C1 segment of cervical spinal cord (tissue), 14 donors: ENCODE measurements around the gene NT5DC2.

Experiments
- DNase-seq, 14 donors: peaks; one replicate each; lab custom pipeline; 2025; lab: John Stamatoyannopoulos, UW

Gene NT5DC2

GRCh38 chr3:52490035-52490938, 43.4 kb downstream of the NT5DC2 start:
- DNase-seq: peak in 1 of 14 donors; percentile 17

GRCh38 chr3:52489453-52489852, 44.2 kb downstream of the NT5DC2 start:
- DNase-seq: no peak

GRCh38 chr3:52488746-52489145, 44.9 kb downstream of the NT5DC2 start:
- DNase-seq: no peak

- no peak for DNase-seq
Measured at GRCh38 chr3:52487788-52488691, 45.6 kb downstream of the NT5DC2 start.

- peak in 1 of 14 donors; percentile 33 for DNase-seq
Measured at GRCh38 chr3:52487050-52487787, 46.4 kb downstream of the NT5DC2 start.

GRCh38 chr3:52484680-52485461, 48.8 kb downstream of the NT5DC2 start:
- DNase-seq: no peak

GRCh38 chr3:52483577-52484381, 49.9 kb downstream of the NT5DC2 start:
- no peak for DNase-seq

- DNase-seq: no peak
Measured at GRCh38 chr3:52483081-52483480, 50.6 kb downstream of the NT5DC2 start.

- no peak for DNase-seq
Measured at GRCh38 chr3:52481819-52482521, 51.7 kb downstream of the NT5DC2 start.

- DNase-seq: peak in 1 of 14 donors; percentile 58
Measured at GRCh38 chr3:52480768-52481715, 52.6 kb downstream of the NT5DC2 start.

GRCh38 chr3:52479877-52480575, 53.6 kb downstream of the NT5DC2 start:
- no peak for DNase-seq

- DNase-seq: no peak
Measured at GRCh38 chr3:52479037-52479876, 54.4 kb downstream of the NT5DC2 start.

GRCh38 chr3:52477796-52478095, 55.9 kb downstream of the NT5DC2 start:
- DNase-seq: no peak

- DNase-seq: no peak
Measured at GRCh38 chr3:52477076-52477795, 56.4 kb downstream of the NT5DC2 start.
